ENCODE results near the gene FHOD3.
"Not testable (repeated sequence)": the region's sequence is repeated elsewhere in the genome, so short reads cannot be mapped to it uniquely, and the experiment has no call there.

The FHOD3 gene

DNA sequence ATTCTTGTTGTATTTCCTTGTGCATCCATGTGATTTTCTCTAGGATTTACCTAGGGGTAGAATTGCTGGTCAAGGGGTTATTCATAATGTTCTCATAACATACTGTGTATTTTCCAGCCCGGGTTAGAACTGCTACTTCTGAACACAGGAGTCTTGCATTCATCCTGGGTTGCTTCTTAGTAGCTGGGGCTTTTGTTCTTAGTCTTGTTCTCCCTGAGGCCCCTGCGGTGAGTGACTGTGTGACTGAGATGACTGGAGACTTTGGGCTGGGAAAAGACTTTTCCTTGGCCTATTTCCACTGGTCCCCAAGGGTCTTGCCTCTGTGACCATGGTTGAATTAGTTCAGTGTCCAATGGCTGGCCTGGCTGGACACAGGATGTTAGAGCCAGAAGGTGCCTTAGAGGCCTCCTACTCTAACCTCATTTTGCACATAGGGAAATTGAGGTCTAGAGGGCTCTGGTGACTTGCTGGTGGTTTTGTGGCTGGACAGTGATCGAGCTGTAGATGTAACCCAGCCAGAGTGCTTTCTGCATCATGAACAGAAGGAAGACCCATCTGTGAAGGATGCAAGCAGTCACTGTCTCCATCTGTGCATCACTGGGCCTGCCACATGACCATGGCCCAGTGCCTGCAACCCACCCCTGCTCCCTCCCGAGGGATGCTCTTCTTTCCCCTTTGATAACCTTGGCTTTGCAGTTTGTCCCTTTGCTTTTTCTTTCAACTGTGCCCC, 233.3 kb downstream of the FHOD3 start:
- DNase-seq: no peak

GRCh38 chr18:36531636-36532035, 234.1 kb downstream of the FHOD3 start:
- no peak for DNase-seq

DNA sequence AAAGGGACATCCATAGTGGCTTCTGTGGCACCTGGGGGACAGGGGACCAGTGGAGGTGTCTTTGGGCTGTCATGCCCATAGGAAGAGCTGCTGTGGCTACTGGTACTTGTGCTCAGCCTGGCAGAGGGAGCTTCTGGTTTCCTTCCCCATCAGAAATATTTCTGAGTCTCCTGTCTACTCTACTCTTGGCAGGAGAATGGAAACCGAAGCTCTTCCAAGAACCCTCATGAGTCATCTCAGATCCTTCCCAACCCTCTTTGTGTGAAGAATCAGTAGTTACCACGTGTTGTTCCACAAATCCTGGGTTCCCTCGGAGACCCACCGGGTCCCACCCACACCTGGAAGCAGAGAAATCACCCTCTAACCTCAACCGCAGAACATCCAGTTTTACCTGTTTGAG, 234.9 kb downstream of the FHOD3 start:
- DNase-seq: no peak

GRCh38 chr18:36532815-36533214, 235.3 kb downstream of the FHOD3 start:
- no peak for DNase-seq

GRCh38 chr18:36533446-36534153, 236.1 kb downstream of the FHOD3 start:
- DNase-seq: no peak

GRCh38 chr18:36534154-36534688, 236.7 kb downstream of the FHOD3 start:
- no peak for DNase-seq

- no peak for DNase-seq
These were observed 237.9 kb downstream of the FHOD3 start for GRCh38 chr18:36535202-36535935.

GRCh38 chr18:36536426-36536825, 238.9 kb downstream of the FHOD3 start:
- DNase-seq: peak; percentile 12

DNA sequence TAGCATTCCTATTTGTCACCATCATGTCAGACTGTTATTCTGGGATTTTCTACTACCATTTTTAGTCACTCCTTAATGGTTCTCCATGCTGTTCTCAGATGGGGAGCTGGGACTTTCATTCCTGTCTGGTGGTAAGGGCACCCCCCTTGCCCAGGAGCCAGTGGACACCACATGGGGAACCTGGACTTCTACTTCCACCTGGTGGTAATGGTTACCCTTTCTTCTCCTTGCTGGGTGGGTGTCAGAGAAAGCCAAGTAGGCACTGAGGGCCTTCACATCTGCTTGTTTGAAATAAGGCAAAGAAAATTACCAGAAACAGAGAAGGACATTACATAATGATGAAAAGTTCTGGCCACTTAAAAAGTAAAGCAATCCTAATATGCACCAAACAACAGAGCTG, 239.8 kb downstream of the FHOD3 start:
- no peak for DNase-seq

- DNase-seq: no peak
These were observed 242.2 kb downstream of the FHOD3 start for GRCh38 chr18:36539674-36540231.

GRCh38 chr18:36543030-36543429, 245.5 kb downstream of the FHOD3 start:
- DNase-seq: no peak

- DNase-seq: peak; percentile 95
These were observed 246.6 kb downstream of the FHOD3 start for GRCh38 chr18:36543991-36544725.

DNA sequence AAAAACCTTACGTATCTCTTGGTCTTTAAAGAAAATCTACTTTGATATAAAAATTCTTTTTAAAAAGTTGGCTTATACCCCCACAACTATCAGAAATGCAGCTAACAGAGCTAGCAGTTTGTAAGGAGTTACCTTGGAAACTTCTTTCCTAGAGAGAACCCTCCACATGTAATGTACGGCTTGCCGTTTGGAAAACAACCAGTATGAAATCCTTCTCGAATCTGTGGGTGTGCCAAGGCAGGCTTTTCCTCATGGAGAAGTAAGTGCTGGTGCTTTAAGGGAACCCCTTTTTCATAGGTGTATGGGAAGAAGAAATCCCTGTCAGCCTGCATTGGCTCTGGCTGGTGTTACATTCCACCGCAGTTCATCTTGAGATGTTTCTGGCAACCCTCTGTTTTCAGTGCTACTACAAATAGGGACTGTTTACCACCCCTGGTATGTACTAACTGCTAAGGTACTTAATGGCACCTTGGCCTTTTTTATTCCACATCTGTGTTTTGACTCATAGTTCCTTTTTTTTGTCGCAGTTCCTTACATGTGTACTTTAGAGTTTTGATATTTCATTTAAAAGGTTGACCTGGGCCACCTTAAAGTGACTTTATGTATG, 248.4 kb downstream of the FHOD3 start:
- DNase-seq: no peak

DNA sequence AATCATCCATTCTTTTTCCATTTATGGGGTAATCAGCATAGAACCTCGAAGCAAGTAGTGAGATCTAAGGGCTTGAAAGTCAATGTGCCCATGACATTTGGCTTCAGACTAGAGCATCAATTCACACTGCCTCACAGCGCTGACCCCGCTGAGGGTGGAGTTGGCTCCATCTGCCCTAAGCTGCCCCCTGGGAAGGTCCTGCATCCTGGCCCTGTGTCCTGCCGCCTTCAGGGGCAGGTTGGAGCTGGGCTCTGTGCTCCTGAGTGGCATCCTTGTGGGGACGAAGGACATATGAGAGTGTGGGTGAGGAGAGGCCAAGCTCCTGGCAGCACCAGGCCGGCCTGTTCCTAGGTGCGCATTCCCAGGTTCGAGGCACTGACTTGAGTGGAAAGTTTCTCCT, 249.4 kb downstream of the FHOD3 start:
- DNase-seq: no peak

DNA sequence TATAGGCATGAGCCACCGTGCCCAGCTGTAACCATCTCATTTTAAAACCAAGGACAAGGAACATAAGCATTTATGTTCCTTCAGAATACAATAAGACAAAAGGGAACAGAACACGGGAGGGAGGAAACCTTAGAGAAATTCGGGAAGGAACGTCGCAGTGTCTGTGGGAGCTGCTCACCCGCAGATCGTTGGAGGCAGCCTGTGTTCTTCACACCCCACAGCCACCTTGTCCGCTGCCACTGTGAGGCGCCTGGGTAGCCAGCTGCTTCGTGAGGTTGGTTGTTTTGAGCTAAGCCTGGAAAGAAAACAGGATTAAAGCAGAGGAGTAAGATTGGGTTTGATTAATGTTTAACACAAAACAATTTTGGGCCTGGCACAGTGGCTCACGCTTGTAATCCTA, 250.0 kb downstream of the FHOD3 start:
- DNase-seq: no peak

- DNase-seq: not testable (repeated sequence)
These were observed 253.8 kb downstream of the FHOD3 start for GRCh38 chr18:36551274-36551673.

DNA sequence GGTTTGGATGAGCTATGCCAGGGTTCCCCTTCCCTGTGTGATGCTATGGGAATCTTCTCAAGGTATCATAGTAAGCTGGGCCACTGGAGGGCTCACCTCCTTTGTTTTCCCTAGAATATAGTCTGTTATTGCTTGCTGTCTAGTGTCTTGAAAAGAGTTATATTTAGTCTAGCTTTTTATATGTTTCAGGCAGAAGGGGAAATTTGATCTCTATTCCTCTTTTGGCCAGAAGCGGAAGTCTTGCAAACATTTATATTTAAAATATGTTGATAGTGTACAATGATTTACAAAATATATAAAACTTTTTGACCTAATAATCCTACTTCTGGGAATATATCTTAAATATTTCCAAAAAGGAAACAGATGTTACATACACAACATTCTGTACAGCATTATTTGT, 260.7 kb downstream of the FHOD3 start:
- no peak for DNase-seq

DNA sequence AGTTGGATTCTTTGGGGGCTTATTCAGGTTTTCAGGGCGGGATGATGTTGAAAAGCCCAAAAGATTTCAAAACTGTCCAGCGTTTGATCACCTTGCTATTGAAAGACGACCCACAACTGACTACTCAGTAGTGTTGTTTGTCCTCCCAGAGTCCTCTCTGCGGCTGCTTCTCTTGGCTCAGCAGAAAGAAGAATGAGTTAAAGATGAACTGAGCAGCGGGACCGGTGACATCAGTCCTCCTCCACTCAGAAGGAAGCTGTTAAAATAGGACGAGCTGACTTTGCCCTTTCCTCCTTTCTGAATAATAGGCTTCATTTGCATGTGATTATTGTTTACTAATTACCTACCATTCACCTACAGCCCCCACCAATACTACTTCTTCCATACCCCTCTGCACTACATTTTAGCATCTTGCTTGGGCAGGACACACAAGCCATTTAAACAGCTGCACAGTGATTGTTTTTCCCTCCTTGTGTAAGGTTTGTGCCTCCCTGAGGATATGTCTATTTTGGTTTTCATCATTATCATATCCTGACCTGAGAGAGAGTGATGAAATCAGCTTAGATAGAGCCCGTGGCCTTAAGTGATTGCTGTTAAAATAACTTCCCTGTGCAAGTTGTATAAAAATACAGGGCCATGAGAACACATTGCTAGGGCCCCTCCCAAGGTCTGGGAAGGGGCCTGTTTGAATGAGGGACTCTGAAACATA, 261.8 kb downstream of the FHOD3 start:
- DNase-seq: no peak

DNA sequence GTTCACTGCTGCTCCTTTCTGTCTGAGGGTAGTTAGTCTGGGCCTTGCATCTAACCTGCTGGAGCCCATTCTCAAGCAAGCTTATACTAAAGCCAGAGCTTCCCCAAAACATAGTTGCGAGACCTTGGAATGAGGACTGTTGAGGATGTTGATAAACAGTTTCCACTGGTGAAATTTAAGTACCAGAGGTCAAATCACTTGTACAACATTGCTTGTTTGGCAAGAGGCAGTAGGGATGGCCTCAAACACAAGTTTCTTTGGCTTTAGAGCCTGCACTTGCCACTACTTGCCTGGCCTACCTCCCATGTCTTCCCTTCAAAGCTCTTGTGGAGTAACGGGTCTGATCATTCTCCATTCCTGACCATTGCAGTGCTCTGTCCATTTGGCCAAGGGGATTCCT, 262.7 kb downstream of the FHOD3 start:
- no peak for DNase-seq

DNA sequence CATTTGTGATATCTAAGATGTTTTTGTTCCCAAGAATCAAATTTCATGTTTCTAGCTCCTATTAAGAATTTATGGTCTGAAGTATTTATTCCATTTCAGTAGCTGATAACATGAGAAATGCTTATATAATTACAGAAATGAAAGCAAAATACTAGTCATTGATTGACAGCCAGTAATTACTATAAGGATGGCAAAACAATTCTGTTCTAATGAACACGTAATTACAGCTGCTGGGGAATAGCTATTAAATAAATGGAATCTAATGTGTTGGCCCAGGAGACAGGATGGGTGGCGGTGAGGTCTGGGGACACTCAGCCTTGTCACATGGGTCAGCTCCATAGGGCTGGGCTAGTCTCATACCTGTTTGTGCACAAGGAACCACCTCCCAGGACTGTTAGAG, 263.5 kb downstream of the FHOD3 start:
- no peak for DNase-seq

DNA sequence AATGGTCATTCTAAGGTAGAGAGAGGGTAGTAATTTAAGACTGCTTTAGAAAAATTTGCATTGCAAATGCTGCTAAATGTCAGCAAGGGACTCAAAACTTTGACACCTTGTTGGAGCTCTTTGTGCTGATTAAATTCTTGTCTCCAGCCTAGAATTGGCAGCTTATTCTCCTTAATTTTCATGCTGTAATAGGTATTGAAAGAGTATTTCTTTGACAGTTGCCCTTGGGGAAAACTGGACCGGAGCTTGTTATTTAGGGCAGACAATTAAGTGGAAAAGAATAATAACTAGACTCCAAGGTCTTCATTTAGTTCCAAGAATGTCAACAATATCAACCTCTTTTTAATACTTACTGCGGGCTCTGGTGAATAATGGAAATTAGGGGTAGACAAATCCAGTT, 267.3 kb downstream of the FHOD3 start:
- no peak for DNase-seq

- DNase-seq: no peak
These were observed 270.3 kb downstream of the FHOD3 start for GRCh38 chr18:36567800-36568199.

All from DMS79 treated with DMSO at 0.1 percent for 48 hours (cell line).